Suprapubic skin (tissue), 4 donors: ENCODE results near the gene HDAC7. TPM values are rescaled to one million over a fixed set of nuclear protein-coding genes. Genes with fewer than 3 reads are reported as not detected.

ENCODE experiments used
- DNase-seq, 2 donors: peaks; one replicate each; pipeline ENCODE4 v3.0.0-alpha.2; 2019; ENCODE audit warnings: low spot score in 2 of 2
- H3K27ac ChIP-seq: fragments of 200-600 bp; sonication (generic); one replicate; pipeline ENCODE4 v1.5.1; 2019
- H3K27me3 ChIP-seq: fragments of 200-600 bp; sonication (generic); one replicate; pipeline ENCODE4 v1.5.1; 2019
- H3K36me3 ChIP-seq: fragments of 200-600 bp; sonication (generic); one replicate; pipeline ENCODE4 v1.5.1; 2019
- H3K4me1 ChIP-seq: fragments of 200-600 bp; sonication (generic); one replicate; pipeline ENCODE4 v1.5.1; 2019
- H3K4me3 ChIP-seq: fragments of 200-600 bp; sonication (generic); one replicate; pipeline ENCODE4 v1.5.1; 2019; ENCODE audit warnings: mild to moderate bottlenecking
- H3K9me3 ChIP-seq: fragments of 200-600 bp; sonication (generic); one replicate; pipeline ENCODE4 v1.5.1; 2019
- CTCF ChIP-seq, 2 donors: fragments of 200-600 bp in 1 of 2; fragments of 450-650 bp in 1 of 2; sonication (generic) in 1 of 2; IDR thresholded peaks; one replicate each; pipeline ENCODE4 v1.5.1; 2016 to 2019; ENCODE audit warnings: antibody characterized with exemption in 2 of 2, mild to moderate bottlenecking in 1 of 2, moderate library complexity in 1 of 2
- EP300 ChIP-seq: sonication (generic); formaldehyde crosslinking; IDR thresholded peaks from one replicate; pipeline ENCODE4 v1.6.1; 2017; ENCODE audit warnings: antibody characterized with exemption
- POLR2A ChIP-seq, 2 donors: fragments of 450-650 bp; IDR thresholded peaks; one replicate each; pipeline ENCODE4 v1.6.1; 2017; ENCODE audit warnings: antibody characterized with exemption in 2 of 2, mild to moderate bottlenecking in 2 of 2, moderate library complexity in 2 of 2
- POLR2AphosphoS5 ChIP-seq, 3 donors: sonication (generic); formaldehyde crosslinking; IDR thresholded peaks; one replicate each; pipeline ENCODE4 v1.6.1; 2017; ENCODE audit warnings: antibody characterized with exemption in 3 of 3
- WGBS: methylation state at CpG from one replicate; pipeline ENCODE4 v1.1.5; 2018; 5-methylcytosine and 5-hydroxymethylcytosine counted together
- total RNA-seq, 4 donors: library from RNA; depleted of rRNA; stranded (reverse); fragments of >200 nt; gene quantifications; one replicate each; pipeline ENCODE4 v1.1.0, GENCODE V29; 2016

Gene HDAC7
- total RNA-seq, 4 donors from 2014 or later: 47.9 to 152 (median 76.2) TPM

GRCh38 chr12:47863985-47864384, 44.3 kb upstream of the HDAC7 start:
- H3K4me3 ChIP-seq: no peak overlapping the region
- no peaks in the 10 kb centered on the region for H3K27me3 ChIP-seq
- no peak for DNase-seq
- H3K27ac ChIP-seq: peak overlapping the region; percentile 55
- no peaks in the 10 kb centered on the region for H3K9me3 ChIP-seq
- peaks cover 8% of the 10 kb centered on the region for H3K36me3 ChIP-seq
- peaks cover 58% of the 10 kb centered on the region for H3K4me1 ChIP-seq
- TF ChIP-seq POLR2AphosphoS5 (IDR thresholded peaks at IDR 0.05) (no peak), POLR2A (IDR thresholded peaks at IDR 0.05) (no peak), CTCF (IDR thresholded peaks at IDR 0.05) (no peak), EP300 (no peak)
- 51% methylated on average over 6 of the region's 6 CpGs for WGBS

GRCh38 chr12:47863467-47863866, 43.8 kb upstream of the HDAC7 start:
- Histone ChIP-seq H3K36me3 (peaks cover 8% of the 10 kb centered on the region), H3K27ac (peak overlapping the region; percentile 65), H3K4me3 (no peak overlapping the region), H3K9me3 (no peaks in the 10 kb centered on the region), H3K4me1 (peaks cover 63% of the 10 kb centered on the region), H3K27me3 (no peaks in the 10 kb centered on the region)
- TF ChIP-seq POLR2A (IDR thresholded peaks at IDR 0.05) (no peak), POLR2AphosphoS5 (IDR thresholded peaks at IDR 0.05) (no peak), CTCF (IDR thresholded peaks at IDR 0.05) (no peak), EP300 (no peak)
- peak in 1 of 2 donors; percentile 70 for DNase-seq
- 22% methylated on average over 3 of the region's 7 CpGs for WGBS

GRCh38 chr12:47862881-47863280, 43.2 kb upstream of the HDAC7 start:
- H3K4me3 ChIP-seq: no peak overlapping the region
- H3K36me3 ChIP-seq: peaks cover 8% of the 10 kb centered on the region
- 87% methylated on average over 7 of the region's 7 CpGs for WGBS
- no peaks in the 10 kb centered on the region for H3K9me3 ChIP-seq
- TF ChIP-seq CTCF (IDR thresholded peaks at IDR 0.05): no peak
- TF ChIP-seq EP300: no peak
- no peak for DNase-seq
- H3K4me1 ChIP-seq: peaks cover 63% of the 10 kb centered on the region
- H3K27me3 ChIP-seq: no peaks in the 10 kb centered on the region
- peak overlapping the region; percentile 65 for H3K27ac ChIP-seq

GRCh38 chr12:47862167-47862750, 42.6 kb upstream of the HDAC7 start:
- no peak for TF ChIP-seq EP300
- TF ChIP-seq POLR2A (IDR thresholded peaks at IDR 0.05): no peak
- TF ChIP-seq POLR2AphosphoS5 (IDR thresholded peaks at IDR 0.05): no peak
- no peak for TF ChIP-seq CTCF (IDR thresholded peaks at IDR 0.05)
- no peaks in the 10 kb centered on the region for H3K27me3 ChIP-seq
- H3K36me3 ChIP-seq: peaks cover 8% of the 10 kb centered on the region
- H3K4me1 ChIP-seq: peaks cover 62% of the 10 kb centered on the region
- peak overlapping the region; percentile 65 for H3K27ac ChIP-seq
- H3K4me3 ChIP-seq: no peak overlapping the region
- 47% methylated on average over 5 of the region's 5 CpGs for WGBS
- no peak for DNase-seq
- H3K9me3 ChIP-seq: no peaks in the 10 kb centered on the region

- 71% methylated on average over 2 of the region's 2 CpGs for WGBS
- no peak for DNase-seq
- no peak overlapping the region for H3K27ac ChIP-seq
- no peaks in the 10 kb centered on the region for H3K9me3 ChIP-seq
- H3K27me3 ChIP-seq: no peaks in the 10 kb centered on the region
- peaks cover 62% of the 10 kb centered on the region for H3K4me1 ChIP-seq
- TF ChIP-seq POLR2A (IDR thresholded peaks at IDR 0.05) (no peak), POLR2AphosphoS5 (IDR thresholded peaks at IDR 0.05) (no peak), CTCF (IDR thresholded peaks at IDR 0.05) (no peak), EP300 (no peak)
- H3K4me3 ChIP-seq: no peak overlapping the region
- peaks cover 11% of the 10 kb centered on the region for H3K36me3 ChIP-seq
Observed at GRCh38 chr12:47860873-47861272, 41.2 kb upstream of the HDAC7 start.
